Measurements from ENCODE around the gene FTHL17.

DNA sequence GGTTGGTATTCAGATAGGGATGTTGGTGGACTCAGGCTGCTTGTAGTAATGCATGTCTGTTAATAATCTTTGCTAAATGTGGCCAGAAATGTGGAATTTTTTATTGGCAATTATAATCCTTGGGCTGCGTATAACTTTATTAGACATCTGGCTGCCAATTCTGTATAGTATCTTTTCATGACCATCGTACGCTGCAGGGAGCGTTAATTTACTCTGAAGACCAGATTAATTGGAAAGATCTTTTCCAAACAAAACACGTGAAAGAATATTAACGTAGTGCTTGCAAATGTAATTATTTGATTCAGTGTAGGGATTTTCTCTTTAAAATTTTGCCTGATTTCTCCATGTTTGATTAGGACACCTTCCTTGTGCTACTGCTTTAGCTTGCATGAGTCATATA lies 38.8 kb upstream of the FTHL17 start:
- TF ChIP-seq SUZ12 (IDR thresholded peaks at IDR 0.05; ENCODE audit: extremely low read depth, insufficient read depth, insufficient read length) (no peak), YY1 (IDR thresholded peaks at IDR 0.05; ENCODE audit: insufficient read depth, insufficient read length) (no peak), ZNF274 (IDR thresholded peaks at IDR 0.05; ENCODE audit: low read depth, low read length) (no peak)

Data from NT2/D1 (cell line).